Neural progenitor cell (in vitro differentiated cells): ENCODE data around the gene FGF4. TPM values are rescaled to one million over a fixed set of nuclear protein-coding genes. Genes with fewer than 3 reads are reported as not detected.

Experiments
- DNase-seq: peaks from one replicate; pipeline ENCODE4 v3.0.0-alpha.2; 2016; ENCODE audit warnings: low spot score
- H2AFZ ChIP-seq: fragments of 200-600 bp; sonication (generic); replicated peaks from 2 replicates; pipeline ENCODE4 v1.6.1; 2016; ENCODE audit warnings: antibody characterized with exemption
- H3F3A ChIP-seq: fragments of 200-600 bp; sonication (generic); 2 replicates; pipeline ENCODE4 v1.6.1; 2016; ENCODE audit warnings: antibody characterized with exemption, low read depth
- H3K27ac ChIP-seq: fragments of 200-600 bp; sonication (generic); 2 replicates; pipeline ENCODE4 v1.5.1; 2016; ENCODE audit warnings: mild to moderate bottlenecking
- H3K27me3 ChIP-seq: fragments of 200-600 bp; sonication (generic); 2 replicates; pipeline ENCODE4 v1.6.1; 2016; ENCODE audit warnings: mild to moderate bottlenecking, moderate library complexity
- H3K36me3 ChIP-seq: fragments of 200-600 bp; sonication (generic); 2 replicates; pipeline ENCODE4 v1.5.1; 2016
- H3K4me1 ChIP-seq: fragments of 200-600 bp; sonication (generic); 2 replicates; pipeline ENCODE4 v1.6.1; 2016; ENCODE audit warnings: mixed run types
- H3K4me2 ChIP-seq: fragments of 200-600 bp; sonication (generic); 2 replicates; pipeline ENCODE4 v1.6.1; 2016
- H3K4me3 ChIP-seq: fragments of 200-600 bp; sonication (generic); 2 replicates; pipeline ENCODE4 v1.5.1; 2016
- H3K79me2 ChIP-seq: fragments of 200-600 bp; sonication (generic); 2 replicates; pipeline ENCODE4 v1.6.1; 2016; ENCODE audit warnings: low read depth
- H3K9ac ChIP-seq: fragments of 200-600 bp; sonication (generic); 2 replicates; pipeline ENCODE4 v1.6.1; 2016
- H3K9me3 ChIP-seq: fragments of 200-600 bp; sonication (generic); 2 replicates; pipeline ENCODE4 v1.5.1; 2016; ENCODE audit warnings: low read depth
- H4K20me1 ChIP-seq: fragments of 200-600 bp; sonication (generic); 2 replicates; pipeline ENCODE4 v1.6.1; 2016; ENCODE audit warnings: low read depth
- H3K27ac Mint-ChIP-seq: 3 replicates; pipeline ENCODE4 v1.8.0; 2021; ENCODE audit warnings: mixed read lengths
- H3K27me3 Mint-ChIP-seq: 2 replicates; pipeline ENCODE4 v1.8.0; 2022; ENCODE audit warnings: low read depth, mild to moderate bottlenecking, inconsistent platforms, moderate library complexity, mixed read lengths; ENCODE audit not compliant: insufficient read depth
- H3K36me3 Mint-ChIP-seq: 3 replicates; pipeline ENCODE4 v1.8.0; 2021; ENCODE audit warnings: mixed read lengths
- H3K4me1 Mint-ChIP-seq: 3 replicates; pipeline ENCODE4 v1.8.0; 2021; ENCODE audit warnings: mixed read lengths
- H3K4me3 Mint-ChIP-seq: 3 replicates; pipeline ENCODE4 v1.8.0; 2021; ENCODE audit warnings: mild to moderate bottlenecking, moderate library complexity, mixed read lengths
- H3K9me3 Mint-ChIP-seq: 3 replicates; pipeline ENCODE4 v1.8.0; 2020; ENCODE audit warnings: mixed read lengths
- CTCF ChIP-seq: fragments of 200-600 bp; sonication (generic); IDR thresholded peaks from 2 replicates; pipeline ENCODE4 v1.5.1; 2017; ENCODE audit warnings: antibody characterized with exemption, mild to moderate bottlenecking
- EZH2 ChIP-seq: fragments of 200-600 bp; sonication (generic); IDR thresholded peaks from 2 replicates; pipeline ENCODE4 v1.6.1; 2017; ENCODE audit warnings: antibody characterized with exemption, mild to moderate bottlenecking, moderate library complexity
- EZH2phosphoT487 ChIP-seq: fragments of 200-600 bp; sonication (generic); IDR thresholded peaks from 2 replicates; pipeline ENCODE4 v1.6.1; 2017; ENCODE audit warnings: antibody characterized with exemption
- total RNA-seq: library from RNA; depleted of rRNA; stranded (reverse); fragments of >200 nt; gene quantifications from 2 replicates; pipeline ENCODE4 v1.2.3, GENCODE V29; 2015; ENCODE audit warnings: low replicate concordance

Gene FGF4
- total RNA-seq, 1 donor from 2014 or later: 0.22 TPM

- peak overlapping the region; percentile 87 for H3K4me2 ChIP-seq
- H3K4me3 ChIP-seq: no peak overlapping the region
- H3K9ac ChIP-seq: no peak overlapping the region
- no peak overlapping the region for H3K27ac ChIP-seq
- H3K79me2 ChIP-seq: no peaks in the 10 kb centered on the region
- peaks cover 6% of the 10 kb centered on the region for H3F3A ChIP-seq
- peaks cover 82% of the 10 kb centered on the region for H3K27me3 ChIP-seq
- Mint-ChIP-seq H3K4me1 (peaks cover 7% of the 10 kb centered on the region), H3K27me3 (peaks cover 48% of the 10 kb centered on the region), H3K27ac (no peak overlapping the region), H3K36me3 (no peaks in the 10 kb centered on the region), H3K4me3 (peak overlapping the region; percentile 10), H3K9me3 (no peaks in the 10 kb centered on the region)
- H2AFZ ChIP-seq: no peak overlapping the region
- DNase-seq: no peak
- peaks cover 17% of the 10 kb centered on the region for H4K20me1 ChIP-seq
- H3K9me3 ChIP-seq: no peaks in the 10 kb centered on the region
- no peaks in the 10 kb centered on the region for H3K36me3 ChIP-seq
- TF ChIP-seq EZH2phosphoT487 (no peak), EZH2 (no peak), CTCF (no peak)
- peaks cover 18% of the 10 kb centered on the region for H3K4me1 ChIP-seq
Observed at GRCh38 chr11:69816671-69817070, 41.5 kb upstream of the FGF4 start.

GRCh38 chr11:69815973-69816372, 40.8 kb upstream of the FGF4 start:
- H3K4me3 ChIP-seq: no peak overlapping the region
- H3K79me2 ChIP-seq: no peaks in the 10 kb centered on the region
- no peak overlapping the region for H3K27ac ChIP-seq
- peaks cover 75% of the 10 kb centered on the region for H3K27me3 ChIP-seq
- Mint-ChIP-seq H3K27ac (no peak overlapping the region), H3K4me1 (peaks cover 12% of the 10 kb centered on the region), H3K9me3 (no peaks in the 10 kb centered on the region), H3K27me3 (peaks cover 46% of the 10 kb centered on the region), H3K36me3 (no peaks in the 10 kb centered on the region), H3K4me3 (no peak overlapping the region)
- no peak overlapping the region for H3K9ac ChIP-seq
- DNase-seq: no peak
- peaks cover 21% of the 10 kb centered on the region for H3K4me1 ChIP-seq
- no peak overlapping the region for H3K4me2 ChIP-seq
- H3F3A ChIP-seq: peaks cover 6% of the 10 kb centered on the region
- no peaks in the 10 kb centered on the region for H3K36me3 ChIP-seq
- peaks cover 17% of the 10 kb centered on the region for H4K20me1 ChIP-seq
- no peak for TF ChIP-seq CTCF
- no peak for TF ChIP-seq EZH2phosphoT487
- TF ChIP-seq EZH2: no peak
- no peak overlapping the region for H2AFZ ChIP-seq
- H3K9me3 ChIP-seq: no peaks in the 10 kb centered on the region

- TF ChIP-seq EZH2phosphoT487 (no peak), CTCF (no peak), EZH2 (no peak)
- peaks cover 5% of the 10 kb centered on the region for H3F3A ChIP-seq
- no peaks in the 10 kb centered on the region for H3K36me3 Mint-ChIP-seq
- no peak overlapping the region for H3K4me3 ChIP-seq
- no peaks in the 10 kb centered on the region for H3K79me2 ChIP-seq
- H3K27ac Mint-ChIP-seq: no peak overlapping the region
- peaks cover 64% of the 10 kb centered on the region for H3K27me3 ChIP-seq
- no peaks in the 10 kb centered on the region for H3K36me3 ChIP-seq
- H3K9ac ChIP-seq: no peak overlapping the region
- H4K20me1 ChIP-seq: peaks cover 15% of the 10 kb centered on the region
- H3K9me3 ChIP-seq: no peaks in the 10 kb centered on the region
- H3K27ac ChIP-seq: no peak overlapping the region
- no peak overlapping the region for H3K4me3 Mint-ChIP-seq
- no peak for DNase-seq
- H3K27me3 Mint-ChIP-seq: peaks cover 38% of the 10 kb centered on the region
- peaks cover 21% of the 10 kb centered on the region for H3K4me1 ChIP-seq
- H2AFZ ChIP-seq: no peak overlapping the region
- peaks cover 8% of the 10 kb centered on the region for H3K4me1 Mint-ChIP-seq
- H3K4me2 ChIP-seq: no peak overlapping the region
- H3K9me3 Mint-ChIP-seq: no peaks in the 10 kb centered on the region
Observed at GRCh38 chr11:69814902-69815301, 39.8 kb upstream of the FGF4 start.

- no peaks in the 10 kb centered on the region for H3K36me3 Mint-ChIP-seq
- Histone ChIP-seq H4K20me1 (peaks cover 12% of the 10 kb centered on the region), H3K79me2 (no peaks in the 10 kb centered on the region), H3K27me3 (peaks cover 59% of the 10 kb centered on the region), H3K9me3 (no peaks in the 10 kb centered on the region), H3K36me3 (no peaks in the 10 kb centered on the region), H3K27ac (no peak overlapping the region), H3K4me1 (peaks cover 16% of the 10 kb centered on the region), H3K9ac (no peak overlapping the region), H3K4me3 (no peak overlapping the region), H2AFZ (no peak overlapping the region), H3K4me2 (no peak overlapping the region), H3F3A (peaks cover 3% of the 10 kb centered on the region)
- H3K27ac Mint-ChIP-seq: no peak overlapping the region
- peaks cover 9% of the 10 kb centered on the region for H3K4me1 Mint-ChIP-seq
- H3K9me3 Mint-ChIP-seq: no peaks in the 10 kb centered on the region
- TF ChIP-seq EZH2 (no peak), CTCF (no peak), EZH2phosphoT487 (no peak)
- H3K27me3 Mint-ChIP-seq: peaks cover 33% of the 10 kb centered on the region
- DNase-seq: no peak
- H3K4me3 Mint-ChIP-seq: no peak overlapping the region
Observed at GRCh38 chr11:69814411-69814810, 39.3 kb upstream of the FGF4 start.
